ENCODE measurements around the gene SPATA2L.

SPATA2L gene

DNA sequence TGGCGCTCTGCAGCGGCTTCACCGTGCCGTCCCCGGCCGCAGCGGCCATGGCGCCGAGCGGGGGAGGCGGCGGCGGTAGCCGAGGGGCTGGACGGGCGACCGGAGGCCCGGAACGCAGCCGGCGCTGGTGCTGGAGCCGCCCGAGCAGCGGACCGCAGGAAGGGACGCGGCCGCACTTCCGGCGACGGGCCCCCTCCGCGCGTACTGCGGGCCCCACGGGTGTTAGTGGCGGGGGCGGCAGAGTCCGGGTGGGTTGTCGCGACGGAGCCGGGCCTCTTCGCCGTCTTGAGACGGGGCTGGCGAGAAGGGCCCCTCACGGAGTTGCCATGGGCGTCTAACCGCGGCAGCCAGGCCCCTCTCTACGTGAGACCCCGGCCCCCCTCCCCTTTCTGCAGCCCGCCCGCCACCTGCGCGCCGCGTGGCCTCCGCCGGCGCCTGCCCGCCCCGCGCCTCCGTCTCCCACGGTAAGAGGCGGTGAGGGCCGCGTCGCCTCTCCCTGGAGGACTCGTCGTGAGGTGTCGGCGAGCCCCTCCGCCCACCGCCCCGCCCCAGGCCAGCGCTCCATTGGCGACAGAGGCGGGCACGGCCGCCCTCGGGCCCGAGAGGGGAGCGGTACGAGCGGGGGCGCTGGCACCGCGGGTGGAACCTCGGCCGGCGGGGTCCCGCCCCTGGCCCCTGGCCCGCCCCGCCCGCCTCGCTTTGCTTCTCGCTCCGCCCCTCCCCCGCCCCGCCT is 19.5 kb upstream of the SPATA2L start, which contains the start of the genes VPS9D1 and ZNF276:
Gene VPS9D1, minus strand, starts transcription at position 86 of the 733 bp plus-strand sequence. Its CDS starts 37 bp downstream, at position 49.
Gene ZNF276, plus strand, starts transcription at position 725 of the 733 bp plus-strand sequence. CDS start 104 bp downstream, outside the sequence.
- Mint-ChIP-seq H3K9me3 (no peaks in the 10 kb centered on the region), H3K27me3 (no peaks in the 10 kb centered on the region), H3K36me3 (peaks cover 5% of the 10 kb centered on the region)

DNA sequence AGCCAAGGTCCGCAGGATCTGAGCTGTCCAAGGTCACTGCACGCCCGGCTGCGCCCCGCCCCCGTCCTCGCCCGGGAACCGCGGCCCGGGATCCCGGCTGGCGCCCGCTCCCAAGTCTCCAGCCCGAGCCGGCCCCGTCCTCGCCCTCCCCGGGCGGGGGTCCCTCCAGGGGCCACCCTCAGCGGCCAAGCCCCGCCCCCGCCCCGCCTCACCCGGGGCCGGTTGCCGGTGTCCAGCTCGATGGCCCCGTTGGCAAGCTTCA is 19.0 kb upstream of the SPATA2L start:
- no peak for ATAC-seq (ENCODE audit: low read depth)
- no peaks in the 10 kb centered on the region for H3K9me3 Mint-ChIP-seq
- no peaks in the 10 kb centered on the region for H3K27me3 Mint-ChIP-seq
- peaks cover 19% of the 10 kb centered on the region for H3K4me1 Mint-ChIP-seq
- H3K27ac Mint-ChIP-seq, result no peak overlapping the region
- peaks cover 5% of the 10 kb centered on the region for H3K36me3 Mint-ChIP-seq
- H3K4me3 Mint-ChIP-seq, result peak overlapping the region; percentile 73
- DNase-seq (ENCODE audit: low spot score in 2 of 2), result no peak

More for the DNA sequence above, 19.5 kb upstream of the SPATA2L start, which contains the start of the genes VPS9D1 and ZNF276:
- DNase-seq (ENCODE audit: low spot score in 2 of 2) (peak; percentile 73 to 86), ATAC-seq (ENCODE audit: low read depth) (peak; percentile 67)
- peaks cover 19% of the 10 kb centered on the region for H3K4me1 Mint-ChIP-seq
- peak within 1 kb of the TSS; percentile 66 for H3K27ac Mint-ChIP-seq
- peak within 1 kb of the TSS; percentile 95 for H3K4me3 Mint-ChIP-seq

DNA sequence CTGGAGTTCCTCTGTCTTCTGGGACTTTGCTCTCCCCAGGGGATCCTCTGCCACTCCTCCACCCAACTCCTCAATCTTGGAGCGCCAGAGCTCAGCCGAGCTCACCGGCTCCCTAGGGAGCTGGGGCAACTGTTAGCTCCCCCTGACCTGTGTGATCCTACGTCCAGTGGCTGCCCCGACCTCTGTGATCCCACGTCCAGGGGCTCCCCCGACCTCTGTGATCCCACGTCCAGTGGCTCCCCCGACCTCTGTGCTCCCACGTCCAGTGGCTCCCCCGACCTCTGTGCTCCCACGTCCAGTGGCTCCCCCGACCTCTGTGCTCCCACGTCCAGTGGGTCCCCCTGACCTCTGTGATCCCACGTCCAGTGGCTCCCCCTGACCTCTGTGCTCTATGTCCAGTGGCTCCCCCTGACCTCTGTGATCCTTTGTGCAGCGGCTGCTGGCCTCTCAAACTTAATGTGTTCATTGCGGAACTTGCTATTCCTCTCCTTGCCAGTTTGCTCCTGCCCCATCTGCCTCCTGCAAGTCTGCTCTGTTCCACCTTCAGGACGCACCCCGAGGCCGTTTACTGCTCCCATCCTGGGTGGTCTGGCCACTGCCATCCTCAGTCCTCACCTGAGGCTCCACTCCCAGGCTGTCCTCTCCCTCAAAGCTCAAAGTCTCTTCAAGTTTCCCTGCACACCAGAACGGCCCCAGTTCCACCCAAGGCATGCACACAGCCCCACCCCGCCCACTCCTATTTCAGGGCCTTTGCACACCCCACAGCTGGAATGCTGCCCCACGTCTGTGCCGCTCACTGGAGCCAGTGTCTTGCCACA is 16.4 kb upstream of the SPATA2L start:
- no peaks in the 10 kb centered on the region for H3K9me3 Mint-ChIP-seq
- no peaks in the 10 kb centered on the region for H3K27me3 Mint-ChIP-seq
- DNase-seq (ENCODE audit: low spot score in 2 of 2), result no peak
- H3K4me3 Mint-ChIP-seq, result no peak overlapping the region
- peaks cover 5% of the 10 kb centered on the region for H3K36me3 Mint-ChIP-seq
- H3K4me1 Mint-ChIP-seq, result peaks cover 12% of the 10 kb centered on the region
- ATAC-seq (ENCODE audit: low read depth), result no peak
- no peak overlapping the region for H3K27ac Mint-ChIP-seq

DNA sequence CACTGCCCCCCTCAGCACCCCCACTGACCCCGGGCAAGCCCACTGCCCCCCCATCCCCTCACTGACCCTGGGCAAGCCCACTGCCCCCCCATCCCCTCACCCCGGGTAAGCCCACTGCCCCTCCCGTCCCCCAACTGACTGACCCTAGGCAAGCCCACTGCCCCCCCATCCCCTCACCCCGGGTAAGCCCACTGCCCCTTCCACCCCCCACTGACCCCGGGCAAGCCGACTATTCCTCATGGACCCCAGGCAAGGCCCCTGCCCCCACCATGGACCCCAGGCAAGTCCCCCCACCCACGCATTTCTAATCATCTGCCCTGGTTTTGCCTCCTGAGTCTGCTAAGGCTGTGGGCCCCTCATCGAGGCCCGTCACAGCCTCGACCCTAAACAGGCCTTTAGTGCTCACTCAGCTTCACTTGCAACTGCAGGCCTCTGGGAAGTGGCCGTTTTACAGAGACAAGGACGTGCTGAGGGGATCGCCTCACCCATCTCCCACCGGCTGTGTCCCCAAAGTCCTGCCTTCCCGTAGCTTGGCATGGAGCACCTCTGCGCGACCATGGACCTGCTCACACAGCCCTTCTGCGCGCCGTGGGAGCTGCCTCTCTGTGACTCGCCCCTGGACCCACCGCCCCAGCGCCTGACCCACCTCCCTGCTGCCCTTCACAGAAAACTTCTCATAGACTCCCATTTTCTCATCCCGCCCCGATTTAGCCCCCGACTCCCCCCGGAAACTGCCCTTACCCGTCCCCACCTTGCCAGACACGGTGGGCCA is 15.6 kb upstream of the SPATA2L start:
- H3K36me3 Mint-ChIP-seq, result peaks cover 1% of the 10 kb centered on the region
- H3K27ac Mint-ChIP-seq, result no peak overlapping the region
- H3K9me3 Mint-ChIP-seq, result no peaks in the 10 kb centered on the region
- H3K4me1 Mint-ChIP-seq, result peaks cover 7% of the 10 kb centered on the region
- ATAC-seq (ENCODE audit: low read depth), result no peak
- H3K4me3 Mint-ChIP-seq, result no peak overlapping the region
- DNase-seq (ENCODE audit: low spot score in 2 of 2), result no peak
- H3K27me3 Mint-ChIP-seq, result no peaks in the 10 kb centered on the region

DNA sequence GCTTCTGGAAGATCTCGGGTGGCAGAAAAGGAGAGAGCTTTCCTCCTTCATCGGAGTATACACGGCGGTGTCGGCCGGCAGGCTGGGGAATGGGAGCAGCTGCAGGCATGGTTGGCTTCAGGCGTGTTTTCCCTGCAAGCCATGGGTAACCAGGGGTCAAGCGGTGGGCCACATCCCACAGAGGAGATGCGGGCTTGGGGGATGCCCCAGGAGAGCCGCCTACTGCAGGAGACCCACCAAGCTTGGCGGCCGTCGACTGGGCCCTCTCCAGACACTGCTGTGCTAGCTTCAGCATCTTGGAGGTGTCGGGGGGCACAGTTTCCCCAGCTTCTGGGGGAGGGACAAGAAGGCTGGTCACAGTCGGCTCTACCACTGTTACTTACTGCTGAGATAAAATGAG is 15.0 kb upstream of the SPATA2L start:
- no peaks in the 10 kb centered on the region for H3K27me3 Mint-ChIP-seq
- H3K27ac Mint-ChIP-seq, result no peak overlapping the region

DNA sequence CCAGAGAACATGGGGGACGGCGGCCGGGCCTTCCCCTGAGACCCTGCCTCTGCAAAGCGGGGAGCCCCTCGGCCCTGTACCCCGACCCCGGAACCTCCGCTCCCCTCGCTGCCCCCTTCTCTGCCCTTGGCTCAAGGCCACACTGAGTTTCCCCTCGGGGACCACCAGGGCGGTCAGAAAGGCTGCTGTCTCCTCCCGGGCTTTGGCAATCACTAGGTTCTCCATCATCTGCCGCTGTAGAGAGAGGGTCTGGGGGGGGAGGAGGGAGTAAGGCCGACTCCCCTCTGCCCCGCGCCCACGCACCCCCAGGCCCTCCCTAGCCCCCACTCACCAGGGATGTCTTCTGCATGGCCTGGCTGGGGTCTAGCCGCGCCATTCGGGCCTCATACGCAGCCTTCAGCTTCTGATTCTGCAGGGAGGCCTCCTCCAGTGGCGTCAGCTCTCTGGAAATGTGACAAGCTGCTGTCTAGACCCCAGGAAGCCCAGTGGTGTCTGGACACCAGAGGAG is 10.8 kb upstream of the SPATA2L start:
- Mint-ChIP-seq H3K4me1 (no peaks in the 10 kb centered on the region), H3K36me3 (peaks cover 1% of the 10 kb centered on the region), H3K27me3 (no peaks in the 10 kb centered on the region), H3K9me3 (no peaks in the 10 kb centered on the region), H3K27ac (no peak overlapping the region), H3K4me3 (peak overlapping the region; percentile 74)
- DNase-seq (ENCODE audit: low spot score in 2 of 2) (no peak), ATAC-seq (ENCODE audit: low read depth) (no peak)

More for the DNA sequence above, 15.0 kb upstream of the SPATA2L start:
- Mint-ChIP-seq H3K4me3 (no peak overlapping the region), H3K9me3 (no peaks in the 10 kb centered on the region), H3K4me1 (peaks cover 7% of the 10 kb centered on the region), H3K36me3 (peaks cover 1% of the 10 kb centered on the region)
- no peak for DNase-seq (ENCODE audit: low spot score in 2 of 2)
- no peak for ATAC-seq (ENCODE audit: low read depth)

DNA sequence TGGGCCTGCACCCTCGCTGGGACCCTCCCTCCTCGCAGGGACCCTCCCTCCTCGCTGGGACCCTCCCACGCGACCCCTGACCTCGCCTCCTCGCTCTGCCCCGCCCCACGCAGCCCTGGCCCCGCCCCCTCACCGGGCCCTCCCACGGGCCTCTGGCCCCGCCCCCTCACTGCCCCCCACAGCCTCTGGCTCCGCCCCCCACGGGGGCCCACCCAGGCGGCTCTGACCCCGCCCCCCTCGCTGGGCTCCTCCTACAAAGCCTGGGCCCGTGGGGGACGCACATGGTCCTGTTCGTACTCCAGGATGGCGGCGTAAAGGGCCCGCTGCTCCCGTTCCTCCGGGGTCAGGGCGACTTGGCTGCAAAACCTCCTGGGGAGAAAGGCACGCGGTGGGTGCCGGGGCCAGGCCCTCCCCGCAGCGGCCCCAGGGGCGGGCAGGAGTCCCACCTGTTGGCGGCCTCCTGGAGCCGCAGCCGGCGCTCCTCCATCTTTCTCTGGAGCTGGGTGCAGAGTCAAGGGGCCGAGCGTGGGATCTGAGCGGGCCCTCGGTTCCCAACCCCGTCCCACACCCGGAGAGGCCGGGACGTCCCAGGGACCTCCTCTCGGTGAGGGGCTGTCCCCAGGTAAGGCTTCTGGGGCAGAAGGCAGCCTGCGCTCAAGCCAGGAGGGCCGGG is 10.2 kb upstream of the SPATA2L start:
- ATAC-seq (ENCODE audit: low read depth) (peak; percentile 93), DNase-seq (ENCODE audit: low spot score in 2 of 2) (peak; percentile 54 to 64)
- H3K9me3 Mint-ChIP-seq, result no peaks in the 10 kb centered on the region
- H3K27ac Mint-ChIP-seq, result no peak overlapping the region
- H3K27me3 Mint-ChIP-seq, result no peaks in the 10 kb centered on the region
- H3K4me1 Mint-ChIP-seq, result no peaks in the 10 kb centered on the region
- peaks cover 1% of the 10 kb centered on the region for H3K36me3 Mint-ChIP-seq
- H3K4me3 Mint-ChIP-seq, result peak overlapping the region; percentile 74

DNA sequence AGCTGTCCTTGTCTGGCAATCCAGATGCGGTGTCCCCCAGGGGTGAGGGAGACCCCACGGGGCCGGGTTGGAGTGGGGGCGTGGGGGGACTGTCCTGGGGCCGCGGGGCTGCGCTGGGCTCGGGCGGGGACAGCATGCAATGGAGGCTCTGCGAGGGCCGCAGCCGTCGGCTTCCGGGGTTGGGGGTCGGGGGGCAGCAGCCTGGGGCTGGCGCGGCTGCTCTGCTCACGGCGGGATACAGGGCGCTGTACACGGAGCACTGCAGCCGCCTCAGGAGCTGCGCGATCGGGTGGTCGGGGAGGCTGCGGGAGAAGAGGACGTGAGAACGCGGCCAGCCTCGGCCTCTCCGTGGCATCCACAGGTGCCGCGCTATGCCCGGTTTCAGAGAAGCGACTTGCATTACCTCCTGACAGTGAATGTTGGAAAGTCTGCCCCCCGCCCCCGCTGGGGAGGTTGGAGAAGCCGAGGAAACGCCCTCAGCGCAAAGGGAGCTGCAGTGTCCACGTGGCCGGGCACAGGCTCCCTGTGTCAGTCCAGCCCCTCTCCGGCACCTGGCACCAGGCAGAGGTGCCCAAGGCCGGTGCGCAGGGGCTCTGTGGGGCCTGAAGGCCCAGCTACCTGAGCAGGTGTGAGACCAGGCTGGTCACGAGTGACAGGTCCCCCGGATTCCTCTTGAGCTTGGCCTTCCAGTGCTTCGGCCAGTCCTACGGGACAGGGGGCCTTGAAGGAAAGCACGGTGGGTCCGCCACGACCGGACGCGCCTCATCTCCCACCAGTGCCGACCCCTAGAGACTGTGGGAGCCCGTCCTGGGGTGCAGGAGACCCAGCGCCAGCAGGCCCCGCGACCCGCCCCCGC is 9.4 kb upstream of the SPATA2L start:
- Mint-ChIP-seq H3K9me3 (no peaks in the 10 kb centered on the region), H3K4me3 (peak overlapping the region; percentile 17), H3K36me3 (peaks cover 1% of the 10 kb centered on the region), H3K27me3 (no peaks in the 10 kb centered on the region), H3K27ac (no peak overlapping the region), H3K4me1 (peaks cover 2% of the 10 kb centered on the region)
- DNase-seq (ENCODE audit: low spot score in 2 of 2), result no peak
- no peak for ATAC-seq (ENCODE audit: low read depth)

DNA sequence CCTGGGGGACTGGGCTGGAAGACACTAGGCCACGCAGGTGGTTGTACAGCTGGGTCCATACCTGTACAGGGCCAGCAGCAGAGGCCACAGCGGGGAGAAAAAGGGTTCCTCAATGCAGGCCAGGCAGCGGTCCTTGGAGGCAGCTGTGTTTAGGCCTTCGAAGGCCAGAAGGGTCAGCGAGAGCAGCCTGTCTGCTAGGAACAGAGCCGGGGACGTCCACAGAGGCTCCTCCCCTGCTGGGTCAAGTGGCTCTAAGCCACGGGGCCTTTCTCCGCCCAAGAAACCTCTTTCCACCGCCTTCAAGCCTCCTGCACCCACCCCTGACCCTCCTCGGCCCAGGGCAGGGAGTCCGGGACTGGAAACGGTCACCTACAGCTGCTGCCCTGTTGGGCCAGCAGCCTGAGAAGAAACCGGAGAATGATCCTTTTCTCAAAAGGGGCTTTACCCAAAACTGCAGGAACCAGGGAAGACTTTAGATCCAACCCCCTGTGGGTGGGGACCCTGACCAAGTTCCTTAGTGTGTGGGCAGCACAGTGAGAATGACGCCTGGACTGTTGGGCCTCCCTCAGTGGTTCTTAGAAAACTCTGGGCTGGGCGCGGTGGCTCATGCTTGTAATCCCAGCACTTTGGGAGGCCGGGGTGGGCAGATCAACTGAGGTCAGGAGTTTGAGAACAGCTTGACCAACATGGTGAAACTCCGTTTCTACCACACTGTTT is 8.4 kb upstream of the SPATA2L start:
- no peaks in the 10 kb centered on the region for H3K27me3 Mint-ChIP-seq
- DNase-seq (ENCODE audit: low spot score in 2 of 2) (no peak), ATAC-seq (ENCODE audit: low read depth) (no peak)
- H3K27ac Mint-ChIP-seq, result no peak overlapping the region
- H3K4me1 Mint-ChIP-seq, result peaks cover 4% of the 10 kb centered on the region
- H3K9me3 Mint-ChIP-seq, result no peaks in the 10 kb centered on the region
- peaks cover under 1% of the 10 kb centered on the region for H3K36me3 Mint-ChIP-seq
- H3K4me3 Mint-ChIP-seq, result no peak overlapping the region

DNA sequence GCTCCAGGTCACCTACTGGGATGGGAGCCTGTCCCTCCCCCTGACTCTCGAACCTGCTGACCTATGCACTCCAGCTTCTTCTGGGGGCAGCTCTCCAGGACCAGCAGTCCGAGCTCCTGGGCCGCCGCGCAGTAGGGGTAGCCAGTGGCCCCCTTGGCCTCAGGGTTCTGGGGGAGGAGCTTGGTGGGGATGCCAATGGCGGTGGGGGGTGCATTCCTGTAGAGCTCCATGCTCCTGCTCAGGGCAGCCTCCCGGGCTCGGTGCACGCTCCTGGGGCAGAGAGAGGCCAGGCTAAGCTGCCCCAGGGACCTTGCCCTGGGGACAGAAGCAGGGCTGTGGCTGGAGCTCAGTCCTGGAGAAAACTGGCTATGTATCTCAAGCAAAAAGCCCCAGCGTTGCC is 7.7 kb upstream of the SPATA2L start:
- Mint-ChIP-seq H3K9me3 (no peaks in the 10 kb centered on the region), H3K27me3 (no peaks in the 10 kb centered on the region), H3K4me3 (no peak overlapping the region), H3K27ac (no peak overlapping the region), H3K4me1 (peaks cover 4% of the 10 kb centered on the region), H3K36me3 (no peaks in the 10 kb centered on the region)
- ATAC-seq (ENCODE audit: low read depth) (no peak), DNase-seq (ENCODE audit: low spot score in 2 of 2) (no peak)

DNA sequence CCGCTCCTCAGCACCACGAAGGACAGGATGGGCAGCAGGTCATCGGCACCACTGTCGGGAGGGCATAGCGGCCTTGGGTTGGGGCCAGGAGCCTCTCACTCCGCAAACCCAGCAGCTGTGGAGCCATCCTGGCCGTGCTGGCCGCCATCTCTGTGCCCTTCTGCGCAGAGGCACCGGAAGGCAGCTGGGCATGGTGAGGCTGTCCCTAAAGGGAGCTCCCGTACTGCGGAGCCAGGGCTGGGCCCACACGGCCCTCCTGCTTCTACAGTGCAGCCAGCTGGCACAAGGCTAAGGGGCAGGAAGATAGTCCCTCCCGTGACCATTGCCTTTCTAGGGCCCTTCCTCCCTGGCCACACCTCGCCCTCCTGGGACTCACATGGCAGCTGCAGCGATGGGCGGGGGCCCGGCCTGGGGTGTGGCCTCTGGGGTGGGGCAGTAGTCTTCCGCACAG is 7.0 kb upstream of the SPATA2L start:
- no peaks in the 10 kb centered on the region for H3K27me3 Mint-ChIP-seq
- H3K36me3 Mint-ChIP-seq, result no peaks in the 10 kb centered on the region
- DNase-seq (ENCODE audit: low spot score in 2 of 2) (no peak), ATAC-seq (ENCODE audit: low read depth) (no peak)
- no peaks in the 10 kb centered on the region for H3K9me3 Mint-ChIP-seq
- peaks cover 4% of the 10 kb centered on the region for H3K4me1 Mint-ChIP-seq
- H3K4me3 Mint-ChIP-seq, result no peak overlapping the region
- no peak overlapping the region for H3K27ac Mint-ChIP-seq

DNA sequence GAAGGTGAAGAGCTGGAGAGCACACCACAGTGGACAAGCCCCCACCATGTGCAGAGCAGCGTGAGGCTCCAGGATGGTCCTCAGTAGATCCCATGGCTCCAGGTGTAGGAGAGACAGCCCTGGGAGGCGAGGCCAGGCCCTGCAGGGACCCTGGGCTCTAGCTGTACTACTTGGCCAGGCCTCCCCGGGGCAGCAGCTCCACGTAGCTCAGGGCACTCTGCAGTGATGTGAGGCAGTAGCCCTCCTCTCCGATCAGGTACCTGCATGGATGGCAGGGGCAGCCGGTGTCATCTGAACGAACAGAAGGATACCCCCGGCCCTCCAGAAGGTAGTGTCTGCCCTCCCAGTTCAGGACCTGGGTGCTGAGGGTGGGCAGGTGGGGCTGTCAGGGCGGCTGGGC is 6.2 kb upstream of the SPATA2L start:
- DNase-seq (ENCODE audit: low spot score in 2 of 2), result no peak
- ATAC-seq (ENCODE audit: low read depth), result no peak
- Mint-ChIP-seq H3K9me3 (no peaks in the 10 kb centered on the region), H3K4me1 (peaks cover 4% of the 10 kb centered on the region), H3K4me3 (no peak overlapping the region), H3K27ac (no peak overlapping the region), H3K27me3 (no peaks in the 10 kb centered on the region), H3K36me3 (no peaks in the 10 kb centered on the region)

Measured in memory B cell (primary cell).